MG63 (cell line): ENCODE results near the gene MCC. TPM values are rescaled to one million over a fixed set of nuclear protein-coding genes. Genes with fewer than 3 reads are reported as not detected.
"Not testable (repeated sequence)": the region's sequence is repeated elsewhere in the genome, so short reads cannot be mapped to it uniquely, and the experiment has no call there.

Source experiments
- DNase-seq: peaks from one replicate; pipeline ENCODE4 v3.0.0-alpha.2; 2020
- H3K27me3 ChIP-seq: fragments of 250-450 bp; sonication (Bioruptor Pico); 2 replicates; pipeline ENCODE4 v1.5.1; 2020; ENCODE audit warnings: mild to moderate bottlenecking, moderate library complexity
- H3K36me3 ChIP-seq: fragments of 250-450 bp; sonication (Bioruptor Pico); 2 replicates; pipeline ENCODE4 v1.5.1; 2020; ENCODE audit warnings: mild to moderate bottlenecking, moderate library complexity
- H3K4me3 ChIP-seq: fragments of 250-450 bp; sonication (Bioruptor Pico); 2 replicates; pipeline ENCODE4 v1.5.1; 2020; ENCODE audit warnings: mild to moderate bottlenecking, moderate library complexity
- H3K9me3 ChIP-seq: fragments of 250-450 bp; sonication (Bioruptor Pico); 2 replicates; pipeline ENCODE4 v1.5.1; 2020; ENCODE audit warnings: mild to moderate bottlenecking, moderate library complexity
- total RNA-seq: library from RNA; depleted of rRNA; stranded (reverse); fragments of >200 nt; shearing (Covaris generic); gene quantifications from 2 replicates; pipeline ENCODE4 v1.2.3, GENCODE V29; 2014; ENCODE audit warnings: low replicate concordance

MCC gene
- total RNA-seq, 1 experiment from 2014 or later: 7.1 TPM

- DNase-seq: no peak
- H3K4me3 ChIP-seq: no peak overlapping the region
- peaks cover 15% of the 10 kb centered on the region for H3K9me3 ChIP-seq
- no peaks in the 10 kb centered on the region; the same call in 1 of the 2 replicates for H3K27me3 ChIP-seq
- no peaks in the 10 kb centered on the region for H3K36me3 ChIP-seq
Measured at GRCh38 chr5:113505181-113505580, 16.9 kb upstream of the MCC start.

GRCh38 chr5:113503146-113503545, 14.9 kb upstream of the MCC start:
- Histone ChIP-seq H3K4me3 (no peak overlapping the region), H3K9me3 (peaks cover 27% of the 10 kb centered on the region), H3K36me3 (no peaks in the 10 kb centered on the region), H3K27me3 (peaks cover 7% of the 10 kb centered on the region)
- no peak for DNase-seq

GRCh38 chr5:113502073-113502472, 13.8 kb upstream of the MCC start:
- Histone ChIP-seq H3K27me3 (peaks cover 7% of the 10 kb centered on the region), H3K9me3 (peaks cover 27% of the 10 kb centered on the region), H3K36me3 (no peaks in the 10 kb centered on the region), H3K4me3 (no peak overlapping the region)
- DNase-seq: no peak

DNA sequence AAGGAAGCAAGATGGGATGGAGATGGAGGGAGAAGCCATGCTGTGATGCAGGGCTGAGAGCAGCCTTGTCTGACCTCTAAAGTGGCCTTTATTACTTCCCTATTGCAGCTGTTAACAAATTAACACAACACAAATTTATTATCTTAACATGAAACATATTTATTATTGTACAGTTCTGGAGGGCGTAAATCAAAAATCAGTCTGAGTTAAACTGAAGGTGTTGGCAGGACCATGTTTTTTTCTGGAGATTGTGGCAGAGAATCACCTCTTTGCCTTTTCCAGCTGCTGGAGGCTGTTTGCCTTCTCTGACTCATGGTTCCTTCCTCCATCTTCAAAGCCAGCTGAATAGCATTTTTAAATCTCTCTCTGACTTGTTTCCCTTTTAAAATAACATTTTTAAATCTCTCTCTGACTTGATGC, 7.2 kb upstream of the MCC start:
- Histone ChIP-seq H3K36me3 (no peaks in the 10 kb centered on the region), H3K27me3 (peaks cover 9% of the 10 kb centered on the region), H3K9me3 (peaks cover 24% of the 10 kb centered on the region), H3K4me3 (no peak overlapping the region)
- DNase-seq: peak; percentile 18

GRCh38 chr5:113493446-113493845, 5.2 kb upstream of the MCC start:
- H3K9me3 ChIP-seq: peaks cover 15% of the 10 kb centered on the region
- H3K27me3 ChIP-seq: peaks cover 7% of the 10 kb centered on the region
- DNase-seq: no peak
- no peaks in the 10 kb centered on the region for H3K36me3 ChIP-seq
- no peak overlapping the region for H3K4me3 ChIP-seq

GRCh38 chr5:113491022-113491421, 2.8 kb upstream of the MCC start:
- Histone ChIP-seq H3K9me3 (peaks cover 15% of the 10 kb centered on the region), H3K4me3 (no peak overlapping the region), H3K36me3 (no peaks in the 10 kb centered on the region), H3K27me3 (peaks cover 29% of the 10 kb centered on the region)
- DNase-seq: no peak

DNA sequence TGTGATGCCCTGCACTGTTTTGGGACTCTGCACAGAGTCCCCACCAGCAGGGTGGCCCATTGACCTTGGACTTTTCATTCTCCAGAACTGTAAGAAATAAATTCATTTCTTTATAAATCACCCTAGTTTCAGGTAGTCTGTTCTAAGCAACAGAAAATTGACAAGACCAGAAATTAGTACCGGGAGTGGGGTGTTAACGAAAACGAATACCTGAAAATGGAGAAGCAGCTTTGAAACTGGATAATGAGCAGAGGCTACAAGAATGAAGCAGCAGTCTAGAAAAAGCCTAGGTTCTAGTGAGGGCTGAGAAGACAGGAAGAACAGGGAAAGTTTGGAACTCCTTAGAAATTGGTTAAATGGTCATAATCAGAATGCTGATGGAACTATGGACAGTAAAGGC, 2.1 kb upstream of the MCC start:
- Histone ChIP-seq H3K9me3 (peaks cover 15% of the 10 kb centered on the region), H3K27me3 (peaks cover 36% of the 10 kb centered on the region), H3K4me3 (no peak overlapping the region), H3K36me3 (no peaks in the 10 kb centered on the region)
- DNase-seq: no peak

- Histone ChIP-seq H3K27me3 (peaks cover 46% of the 10 kb centered on the region), H3K4me3 (no peak overlapping the region), H3K36me3 (no peaks in the 10 kb centered on the region), H3K9me3 (peaks cover 15% of the 10 kb centered on the region)
- DNase-seq: peak; percentile 80
Measured at GRCh38 chr5:113489299-113489698, 1.0 kb upstream of the MCC start.

- DNase-seq: no peak
- Histone ChIP-seq H3K9me3 (peaks cover 15% of the 10 kb centered on the region), H3K36me3 (no peaks in the 10 kb centered on the region), H3K4me3 (peak overlapping the region; percentile 40), H3K27me3 (peaks cover 47% of the 10 kb centered on the region)
Measured at GRCh38 chr5:113488645-113489184, 462 bp upstream of the MCC start.

- peak overlapping the region; percentile 40 for H3K4me3 ChIP-seq
- no peak for DNase-seq
- H3K36me3 ChIP-seq: no peaks in the 10 kb centered on the region
Measured at GRCh38 chr5:113487416-113487780, 855 bp downstream of the MCC start.

DNA sequence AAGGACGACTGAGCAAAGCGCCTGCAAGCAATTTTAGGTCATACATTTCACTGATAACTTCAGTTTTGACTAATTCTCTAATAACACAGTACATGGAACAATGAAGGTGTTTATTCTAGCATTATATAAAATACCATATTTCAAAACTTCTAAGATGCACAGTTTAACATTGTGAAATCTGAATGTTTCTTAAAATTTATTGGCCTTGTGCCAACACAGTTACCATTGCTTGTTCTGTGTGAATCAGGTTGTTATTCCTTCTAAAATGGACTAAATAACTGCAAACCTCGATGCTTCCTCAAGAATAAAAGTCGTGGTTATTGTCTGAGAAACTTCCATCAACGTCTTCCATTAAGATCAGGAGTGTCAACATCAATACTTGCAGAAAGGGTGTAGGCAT, 8.0 kb downstream of the MCC start:
- no peak for DNase-seq
- peaks cover 30% of the 10 kb centered on the region for H3K27me3 ChIP-seq
- no peak overlapping the region for H3K4me3 ChIP-seq
- no peaks in the 10 kb centered on the region for H3K9me3 ChIP-seq
- no peaks in the 10 kb centered on the region for H3K36me3 ChIP-seq

More at GRCh38 chr5:113487416-113487780, 855 bp downstream of the MCC start:
- Histone ChIP-seq H3K27me3 (peaks cover 51% of the 10 kb centered on the region), H3K9me3 (peaks cover 15% of the 10 kb centered on the region)

DNA sequence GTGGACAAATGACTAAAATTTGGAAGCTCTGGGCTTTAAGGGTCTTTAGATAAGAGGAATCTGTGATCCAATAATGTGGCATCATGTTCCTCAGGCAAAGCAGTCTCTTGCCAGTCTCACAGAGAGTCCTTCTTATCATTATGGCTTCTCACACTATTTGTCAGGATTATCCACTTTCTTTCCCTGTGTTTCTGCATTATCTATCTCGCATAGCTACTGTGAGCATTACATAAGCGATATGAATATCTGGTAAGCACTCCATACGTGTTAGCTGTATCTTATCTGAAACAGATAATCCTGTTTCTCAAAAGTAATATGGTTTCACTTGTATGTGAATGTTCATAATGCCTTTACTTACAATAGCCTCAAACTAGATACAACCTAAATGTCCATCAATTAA, 9.6 kb downstream of the MCC start:
- no peaks in the 10 kb centered on the region for H3K36me3 ChIP-seq
- no peak for DNase-seq
- H3K4me3 ChIP-seq: no peak overlapping the region
- H3K9me3 ChIP-seq: no peaks in the 10 kb centered on the region
- H3K27me3 ChIP-seq: peaks cover 20% of the 10 kb centered on the region

GRCh38 chr5:113474100-113474728, 14.0 kb downstream of the MCC start:
- Histone ChIP-seq H3K9me3 (no peaks in the 10 kb centered on the region), H3K36me3 (no peaks in the 10 kb centered on the region), H3K27me3 (peaks cover 6% of the 10 kb centered on the region; the same call in 1 of the 2 replicates), H3K4me3 (no peak overlapping the region)
- no peak for DNase-seq

GRCh38 chr5:113463032-113463431, 25.2 kb downstream of the MCC start:
- no peaks in the 10 kb centered on the region for H3K9me3 ChIP-seq
- H3K36me3 ChIP-seq: no peaks in the 10 kb centered on the region
- peaks cover 2% of the 10 kb centered on the region for H3K27me3 ChIP-seq
- DNase-seq: no peak
- H3K4me3 ChIP-seq: no peak overlapping the region

DNA sequence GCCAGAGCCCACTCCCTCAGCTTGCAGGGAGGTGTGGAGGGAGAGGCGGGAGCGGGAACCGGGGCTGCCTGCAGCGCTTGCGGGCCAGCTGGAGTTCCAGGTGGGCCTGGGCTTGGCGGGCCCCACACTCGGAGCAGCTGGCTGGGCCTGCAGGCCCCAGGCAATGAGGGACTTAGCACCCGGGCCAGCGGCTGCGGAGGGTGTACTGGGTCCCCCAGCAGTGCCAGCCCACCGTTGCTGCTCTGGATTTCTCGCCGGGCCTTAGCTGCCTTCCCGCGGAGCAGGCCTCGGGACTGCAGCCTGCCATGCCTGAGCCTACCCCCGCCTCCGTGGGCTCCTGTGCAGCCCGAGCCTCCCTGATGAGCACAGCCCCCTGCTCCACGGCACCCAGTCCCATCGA, 31.1 kb downstream of the MCC start:
- DNase-seq, H3K9me3 ChIP-seq, H3K36me3 ChIP-seq, H3K4me3 ChIP-seq, H3K27me3 ChIP-seq: not testable (repeated sequence)

DNA sequence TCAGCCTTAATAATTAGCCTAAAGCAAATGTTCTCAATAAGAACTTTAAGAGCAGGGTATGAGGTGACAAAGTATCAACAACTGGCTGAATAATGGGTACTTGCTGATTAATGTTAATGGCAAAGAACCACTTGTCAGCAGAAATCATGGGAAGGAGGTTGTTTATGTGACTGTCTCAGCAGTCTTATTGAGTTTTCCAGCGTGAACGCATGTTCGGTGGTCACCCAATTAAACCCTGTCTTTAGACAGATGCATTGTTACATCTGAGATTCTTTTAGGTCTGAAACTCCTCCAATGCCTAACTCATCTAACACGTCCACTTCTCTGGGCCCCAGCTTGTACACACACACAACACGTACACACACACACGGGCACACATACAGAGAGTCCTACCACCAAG, 35.3 kb downstream of the MCC start:
- no peak overlapping the region for H3K4me3 ChIP-seq
- no peak for DNase-seq

GRCh38 chr5:113451797-113452196, 36.5 kb downstream of the MCC start:
- H3K9me3 ChIP-seq: no peaks in the 10 kb centered on the region
- H3K27me3 ChIP-seq: no peaks in the 10 kb centered on the region; the same call in 1 of the 2 replicates
- H3K36me3 ChIP-seq: no peaks in the 10 kb centered on the region
- peak; percentile 22 for DNase-seq
- H3K4me3 ChIP-seq: no peak overlapping the region

More for the DNA sequence above, 35.3 kb downstream of the MCC start:
- Histone ChIP-seq H3K27me3 (no peaks in the 10 kb centered on the region; the same call in 1 of the 2 replicates), H3K9me3 (no peaks in the 10 kb centered on the region), H3K36me3 (no peaks in the 10 kb centered on the region)

GRCh38 chr5:113450929-113451328, 37.3 kb downstream of the MCC start:
- H3K9me3 ChIP-seq: 0 out of 2 replicates have a peak, but pooled peaks cover under 1% of the 10 kb centered on the region
- H3K4me3 ChIP-seq: no peak overlapping the region
- no peaks in the 10 kb centered on the region; the same call in 1 of the 2 replicates for H3K27me3 ChIP-seq
- DNase-seq: no peak
- H3K36me3 ChIP-seq: no peaks in the 10 kb centered on the region
